ENCODE measurements around the gene ZBBX. TPM values are rescaled to one million over a fixed set of nuclear protein-coding genes. Genes with fewer than 3 reads are reported as not detected.
"Not testable (repeated sequence)": the region's sequence is repeated elsewhere in the genome, so short reads cannot be mapped to it uniquely, and the experiment has no call there.

The ZBBX gene, protein sequence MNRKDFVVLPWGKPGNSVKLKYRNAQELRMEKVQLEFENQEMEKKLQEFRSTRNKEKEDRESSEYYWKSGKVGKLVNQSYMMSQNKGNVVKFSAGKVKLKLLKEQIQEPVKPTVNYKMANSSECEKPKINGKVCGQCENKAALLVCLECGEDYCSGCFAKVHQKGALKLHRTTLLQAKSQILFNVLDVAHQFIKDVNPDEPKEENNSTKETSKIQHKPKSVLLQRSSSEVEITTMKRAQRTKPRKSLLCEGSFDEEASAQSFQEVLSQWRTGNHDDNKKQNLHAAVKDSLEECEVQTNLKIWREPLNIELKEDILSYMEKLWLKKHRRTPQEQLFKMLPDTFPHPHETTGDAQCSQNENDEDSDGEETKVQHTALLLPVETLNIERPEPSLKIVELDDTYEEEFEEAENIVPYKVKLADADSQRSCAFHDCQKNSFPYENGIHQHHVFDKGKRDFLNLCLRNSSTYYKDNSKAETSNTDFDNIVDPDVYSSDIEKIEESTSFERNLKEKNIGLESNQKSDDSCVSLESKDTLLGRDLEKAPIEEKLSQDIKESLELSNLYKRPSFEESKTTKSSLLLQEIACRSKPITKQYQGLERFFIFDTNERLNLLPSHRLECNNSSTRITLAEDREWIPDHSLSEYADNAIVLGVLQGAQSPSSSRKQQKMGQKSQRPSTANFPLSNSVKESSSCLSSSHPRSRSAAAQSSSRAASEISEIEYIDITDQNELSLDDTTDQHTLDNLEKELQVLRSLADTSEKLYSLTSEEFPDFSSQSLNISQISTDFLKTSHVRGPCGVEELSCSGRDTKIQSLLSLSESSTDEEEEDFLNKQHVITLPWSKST
- polyA plus RNA-seq (2012; ENCODE audit: low read depth, missing spikeins), result not detected

DNA sequence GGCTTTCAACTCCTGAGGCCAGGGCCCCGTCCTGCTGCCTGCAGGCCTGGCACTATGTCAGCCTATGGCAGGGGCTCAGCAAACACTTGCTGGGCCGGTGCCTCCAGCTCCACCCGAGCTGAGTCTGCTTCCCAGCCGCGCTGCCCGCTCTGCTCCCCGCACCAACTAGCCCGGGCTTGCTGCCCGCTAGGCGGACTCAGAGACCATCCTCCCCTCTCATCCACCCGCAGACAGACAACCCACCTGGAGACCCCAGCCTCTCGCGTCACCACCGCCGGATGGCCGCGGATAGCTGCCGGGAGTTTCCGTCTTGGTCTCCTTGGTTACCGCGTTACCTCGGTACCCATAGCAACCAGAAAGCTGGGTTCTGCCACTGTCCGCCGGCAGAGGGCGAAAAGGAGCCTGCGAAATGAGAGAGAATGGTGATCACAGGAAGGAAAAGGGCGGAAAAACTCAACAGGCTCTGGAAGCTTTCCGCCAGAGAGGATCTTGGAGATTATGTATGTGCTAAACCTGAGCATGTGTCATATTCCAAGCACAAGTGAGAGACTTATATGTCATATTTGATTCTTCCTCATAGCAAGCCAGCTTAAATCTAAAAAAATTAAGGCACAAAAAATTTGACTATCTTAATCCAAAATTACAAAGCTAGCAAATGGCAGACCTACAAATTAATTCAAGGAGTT is at the start of gene ZBBX:
Gene ZBBX, minus strand, starts transcription at position 294 of the 686 bp plus-strand sequence. CDS start 7,396 bp downstream, outside the sequence.
- FAIRE-seq (peak; percentile 92), DNase-seq (ENCODE audit: insufficient read length, low spot score) (peak; percentile 32)
- TF ChIP-seq PAX5 (IDR thresholded peaks at IDR 0.05; ENCODE audit: insufficient read depth, low read length, severe bottlenecking), result no peak
- no peak for TF ChIP-seq POU2F2 (IDR thresholded peaks at IDR 0.05; ENCODE audit: low read depth, low read length)
- no peak for TF ChIP-seq POLR2A (IDR thresholded peaks at IDR 0.05; ENCODE audit: low read depth, low read length)
- TF ChIP-seq TAF1 (IDR thresholded peaks at IDR 0.05; ENCODE audit: low read depth, low read length), result no peak
- no peak for TF ChIP-seq POLR2AphosphoS5 (IDR thresholded peaks at IDR 0.05; ENCODE audit: low read depth, low read length)
- no peak for TF ChIP-seq SPI1 (IDR thresholded peaks at IDR 0.05; ENCODE audit: low read depth, low read length)

DNA sequence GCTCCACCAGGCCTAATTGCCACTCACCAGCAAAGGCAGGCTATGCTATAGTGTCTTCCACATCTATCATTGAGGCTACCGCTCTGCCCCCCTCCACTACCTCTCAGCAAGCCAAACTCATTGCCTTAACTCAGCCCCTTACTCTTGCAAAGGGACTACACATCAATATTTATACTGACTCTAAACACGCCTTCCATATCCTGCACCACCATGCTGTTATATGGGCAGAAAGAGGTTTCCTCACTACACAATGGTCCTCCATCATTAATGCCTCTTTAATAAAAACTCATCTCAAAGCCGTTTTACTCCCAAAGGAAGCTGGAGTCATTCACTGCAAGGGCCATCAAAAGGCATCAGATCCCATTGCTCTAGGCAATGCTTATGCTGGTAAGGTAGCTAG is 46.9 kb upstream of the ZBBX start:
- FAIRE-seq, result not testable (repeated sequence)

DNA sequence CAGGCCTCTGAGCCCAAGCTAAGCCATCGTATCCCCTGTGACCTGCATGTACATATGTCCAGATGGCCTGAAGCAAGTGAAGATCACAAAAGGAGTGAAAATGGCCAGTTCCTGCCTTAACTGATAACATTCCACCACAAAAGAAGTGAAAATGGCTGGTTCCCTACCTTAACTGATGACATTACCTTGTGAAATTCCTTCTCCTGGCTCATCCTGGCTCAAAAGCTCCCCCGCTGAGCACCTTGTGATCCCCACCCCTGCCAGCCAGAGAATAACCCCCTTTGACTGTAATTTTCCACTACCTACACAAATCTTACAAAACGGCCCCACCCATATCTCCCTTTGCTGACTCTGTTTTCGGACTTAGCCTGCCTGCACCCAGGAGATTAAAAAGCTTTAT is 42.3 kb upstream of the ZBBX start:
- not testable (repeated sequence) for FAIRE-seq; DNase-seq (ENCODE audit: insufficient read length, low spot score)

More for the DNA sequence above, 46.9 kb upstream of the ZBBX start:
- DNase-seq (ENCODE audit: insufficient read length, low spot score), result not testable (repeated sequence)

DNA sequence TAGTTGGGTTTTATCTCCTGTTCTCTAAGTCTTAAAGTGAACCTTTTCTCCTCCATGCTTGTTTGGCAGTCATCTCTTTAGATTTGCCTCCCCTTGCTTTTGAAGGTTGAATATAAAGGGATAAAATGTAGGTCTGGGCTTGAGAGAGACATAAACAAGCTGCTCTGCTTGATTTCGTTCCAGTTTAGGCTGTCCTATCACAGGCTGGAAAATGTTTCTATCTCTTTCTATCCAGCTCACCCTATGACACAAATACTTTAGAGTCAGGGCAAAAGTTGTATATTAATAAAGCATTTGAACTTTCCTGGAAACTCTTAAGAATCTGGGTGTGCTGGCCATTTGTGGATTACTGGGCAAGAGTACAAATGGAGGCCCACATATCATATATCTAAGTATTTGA is 29.5 kb upstream of the ZBBX start:
- no peak for TF ChIP-seq POLR2AphosphoS5 (IDR thresholded peaks at IDR 0.05; ENCODE audit: low read depth, low read length)
- DNase-seq (ENCODE audit: insufficient read length, low spot score) (no peak), FAIRE-seq (no peak)

DNA sequence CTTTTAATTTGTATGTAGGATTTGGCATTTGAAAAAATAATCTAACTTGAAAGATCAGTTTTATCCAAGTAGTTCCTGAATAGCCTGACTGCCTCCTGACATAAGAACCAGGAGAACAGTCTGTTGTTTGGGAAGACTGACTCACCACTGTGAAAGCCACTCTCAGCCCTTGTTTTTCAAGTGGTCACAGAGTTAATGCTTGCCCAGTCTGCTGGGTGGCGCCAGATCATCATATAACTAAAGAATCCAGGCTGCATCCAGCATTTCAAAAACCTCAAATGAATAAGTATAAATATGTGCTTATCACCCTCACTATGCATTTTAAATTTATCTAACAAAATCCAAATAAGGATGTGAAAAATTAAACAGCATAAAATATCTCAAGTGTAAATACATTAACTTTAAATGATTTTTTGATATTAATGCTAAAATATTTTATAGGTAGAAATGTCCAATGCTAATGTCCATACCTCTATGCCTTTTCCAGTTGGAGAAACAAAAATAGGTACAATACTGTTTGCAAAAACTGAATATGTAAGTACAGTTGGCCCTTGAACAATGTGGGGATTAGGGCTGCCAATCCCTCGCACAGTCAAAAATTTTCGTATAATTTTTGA is 26.9 kb upstream of the ZBBX start:
- TF ChIP-seq PAX5 (IDR thresholded peaks at IDR 0.05; ENCODE audit: insufficient read depth, low read length, severe bottlenecking) (no peak), POU2F2 (IDR thresholded peaks at IDR 0.05; ENCODE audit: low read depth, low read length) (no peak), TAF1 (IDR thresholded peaks at IDR 0.05; ENCODE audit: low read depth, low read length) (no peak), POLR2AphosphoS5 (IDR thresholded peaks at IDR 0.05; ENCODE audit: low read depth, low read length) (no peak), SPI1 (IDR thresholded peaks at IDR 0.05; ENCODE audit: low read depth, low read length) (no peak), POLR2A (IDR thresholded peaks at IDR 0.05; ENCODE audit: low read depth, low read length) (no peak)
- FAIRE-seq, result no peak
- DNase-seq (ENCODE audit: insufficient read length, low spot score), result no peak

DNA sequence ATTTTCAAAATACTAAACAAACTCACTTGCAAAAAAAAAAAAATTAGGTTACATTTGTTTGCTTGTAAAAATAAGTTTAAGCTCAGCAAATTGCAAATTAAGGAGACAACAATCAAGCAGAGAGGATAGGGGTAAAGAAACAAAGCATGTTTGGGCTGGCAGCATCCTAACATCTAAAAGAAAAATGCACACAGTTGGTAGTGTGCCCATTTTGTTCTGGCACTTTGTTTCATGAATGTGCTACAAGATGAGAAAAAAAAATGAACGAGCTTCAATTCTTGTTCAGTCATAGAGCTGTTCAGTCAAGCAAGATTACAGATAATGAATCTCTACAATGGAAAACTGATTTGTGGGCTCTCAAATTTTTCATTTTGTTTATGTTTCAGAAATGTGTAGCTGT is 17.7 kb upstream of the ZBBX start:
- FAIRE-seq (no peak), DNase-seq (ENCODE audit: insufficient read length, low spot score) (no peak)
- TF ChIP-seq POU2F2 (IDR thresholded peaks at IDR 0.05; ENCODE audit: low read depth, low read length) (no peak), POLR2A (IDR thresholded peaks at IDR 0.05; ENCODE audit: low read depth, low read length) (no peak), POLR2AphosphoS5 (IDR thresholded peaks at IDR 0.05; ENCODE audit: low read depth, low read length) (no peak), PAX5 (IDR thresholded peaks at IDR 0.05; ENCODE audit: insufficient read depth, low read length, severe bottlenecking) (no peak), TAF1 (IDR thresholded peaks at IDR 0.05; ENCODE audit: low read depth, low read length) (no peak), SPI1 (IDR thresholded peaks at IDR 0.05; ENCODE audit: low read depth, low read length) (no peak)

DNA sequence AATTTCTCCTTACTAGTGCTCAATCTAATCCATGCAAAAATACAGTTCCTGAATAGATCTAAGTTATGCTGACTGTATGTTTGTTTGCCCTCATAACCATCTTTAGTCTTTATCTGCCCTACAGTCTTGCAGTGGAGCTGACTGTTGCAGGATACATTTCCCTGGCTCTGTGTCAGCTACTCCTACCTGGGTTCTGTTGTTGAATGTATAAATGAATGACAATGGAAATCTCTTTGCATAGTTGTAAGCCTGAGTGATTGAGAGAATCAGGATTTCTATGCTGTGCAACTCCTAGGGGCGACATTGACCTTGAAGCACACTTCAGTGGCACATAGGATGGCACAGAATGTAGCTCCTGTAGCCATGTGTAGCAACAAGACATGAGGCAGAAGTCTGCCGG is 16.0 kb upstream of the ZBBX start:
- FAIRE-seq, result no peak
- TF ChIP-seq SPI1 (IDR thresholded peaks at IDR 0.05; ENCODE audit: low read depth, low read length) (no peak), PAX5 (IDR thresholded peaks at IDR 0.05; ENCODE audit: insufficient read depth, low read length, severe bottlenecking) (no peak), POLR2A (IDR thresholded peaks at IDR 0.05; ENCODE audit: low read depth, low read length) (no peak), POLR2AphosphoS5 (IDR thresholded peaks at IDR 0.05; ENCODE audit: low read depth, low read length) (no peak)
- no peak for DNase-seq (ENCODE audit: insufficient read length, low spot score)

DNA sequence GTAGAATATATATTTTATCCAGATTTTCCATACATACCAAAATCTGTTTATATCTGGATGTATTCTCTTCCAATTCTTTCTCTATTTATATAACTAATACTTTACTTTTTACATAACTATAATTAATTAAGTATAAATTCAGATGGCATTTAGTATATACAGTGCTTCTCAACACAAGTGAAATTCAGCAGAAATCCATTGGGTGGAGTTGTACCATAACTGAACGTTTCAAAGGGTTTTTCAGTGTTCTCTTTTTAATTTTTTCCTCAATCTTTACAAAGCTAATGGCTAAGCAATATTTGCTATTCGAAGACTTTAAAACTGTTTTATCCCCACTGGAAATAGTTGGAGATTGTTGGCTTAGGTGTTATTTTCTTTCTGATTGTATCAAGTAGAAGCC is 13.9 kb upstream of the ZBBX start:
- no peak for DNase-seq (ENCODE audit: insufficient read length, low spot score)
- FAIRE-seq, result no peak
- no peak for TF ChIP-seq POLR2AphosphoS5 (IDR thresholded peaks at IDR 0.05; ENCODE audit: low read depth, low read length)
- TF ChIP-seq SPI1 (IDR thresholded peaks at IDR 0.05; ENCODE audit: low read depth, low read length), result no peak
- no peak for TF ChIP-seq PAX5 (IDR thresholded peaks at IDR 0.05; ENCODE audit: insufficient read depth, low read length, severe bottlenecking)
- no peak for TF ChIP-seq POU2F2 (IDR thresholded peaks at IDR 0.05; ENCODE audit: low read depth, low read length)
- TF ChIP-seq TAF1 (IDR thresholded peaks at IDR 0.05; ENCODE audit: low read depth, low read length), result no peak
- no peak for TF ChIP-seq POLR2A (IDR thresholded peaks at IDR 0.05; ENCODE audit: low read depth, low read length)

DNA sequence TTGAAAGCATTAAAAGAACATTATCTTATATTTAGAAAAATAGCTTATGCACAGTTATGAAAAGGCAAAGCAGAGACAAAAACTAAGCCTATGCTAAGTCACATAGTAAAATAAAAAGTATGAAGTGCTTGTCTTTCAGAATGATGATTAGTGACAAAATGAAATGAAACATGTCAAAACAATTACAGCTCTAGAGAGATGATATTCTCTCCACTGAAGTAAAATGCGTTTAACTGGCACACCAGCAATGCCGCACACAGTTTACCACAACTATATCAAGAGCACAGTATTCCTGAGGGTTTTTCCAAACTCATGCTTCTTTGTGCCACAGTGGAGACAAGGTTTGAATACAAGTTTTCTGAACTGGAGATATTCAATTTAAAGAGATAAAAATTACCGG is 2.1 kb upstream of the ZBBX start:
- DNase-seq (ENCODE audit: insufficient read length, low spot score) (no peak), FAIRE-seq (no peak)
- TF ChIP-seq TAF1 (IDR thresholded peaks at IDR 0.05; ENCODE audit: low read depth, low read length) (no peak), SPI1 (IDR thresholded peaks at IDR 0.05; ENCODE audit: low read depth, low read length) (no peak), PAX5 (IDR thresholded peaks at IDR 0.05; ENCODE audit: insufficient read depth, low read length, severe bottlenecking) (no peak), POLR2A (IDR thresholded peaks at IDR 0.05; ENCODE audit: low read depth, low read length) (no peak), POLR2AphosphoS5 (IDR thresholded peaks at IDR 0.05; ENCODE audit: low read depth, low read length) (no peak), POU2F2 (IDR thresholded peaks at IDR 0.05; ENCODE audit: low read depth, low read length) (no peak)

Measured in GM12891 (cell line).